RCC 7860 (cell line): ENCODE data around the gene SNCAIP.

Experiments used
- DNase-seq: peaks from one replicate; pipeline ENCODE4 v3.0.0-alpha.2; 2015; ENCODE audit warnings: low spot score
- FAIRE-seq: peaks from 2 replicates; lab custom pipeline; 2012; peaks lifted over from hg19 to GRCh38; lab: Jason Lieb, UNC

SNCAIP gene

GRCh38 chr5:122492675-122493074 lies 180.6 kb downstream of the SNCAIP start:
- FAIRE-seq, result no peak
- DNase-seq, result no peak

GRCh38 chr5:122493091-122494021 lies 181.3 kb downstream of the SNCAIP start:
- DNase-seq, result no peak
- FAIRE-seq, result no peak

- FAIRE-seq (no peak), DNase-seq (no peak)
These were observed 182.1 kb downstream of the SNCAIP start for GRCh38 chr5:122494109-122494508.

- FAIRE-seq (no peak), DNase-seq (no peak)
These were observed 186.1 kb downstream of the SNCAIP start for GRCh38 chr5:122498163-122498562.

GRCh38 chr5:122499585-122499984 lies 187.5 kb downstream of the SNCAIP start:
- FAIRE-seq, result no peak
- no peak for DNase-seq

- DNase-seq, result no peak
- no peak for FAIRE-seq
These were observed 188.4 kb downstream of the SNCAIP start for GRCh38 chr5:122500245-122501088.

GRCh38 chr5:122501089-122501435 lies 189.0 kb downstream of the SNCAIP start:
- FAIRE-seq (no peak), DNase-seq (no peak)

- FAIRE-seq, result no peak
These were observed 195.0 kb downstream of the SNCAIP start for GRCh38 chr5:122507045-122507444.

GRCh38 chr5:122507581-122507980 lies 195.5 kb downstream of the SNCAIP start:
- DNase-seq, result no peak

More at GRCh38 chr5:122507045-122507444, 195.0 kb downstream of the SNCAIP start:
- no peak for DNase-seq

GRCh38 chr5:122508623-122509022 lies 196.6 kb downstream of the SNCAIP start:
- no peak for FAIRE-seq

More at GRCh38 chr5:122507581-122507980, 195.5 kb downstream of the SNCAIP start:
- no peak for FAIRE-seq

More at GRCh38 chr5:122508623-122509022, 196.6 kb downstream of the SNCAIP start:
- DNase-seq, result no peak
